ENCODE measurements around the gene EDAR.

EDAR gene

DNA sequence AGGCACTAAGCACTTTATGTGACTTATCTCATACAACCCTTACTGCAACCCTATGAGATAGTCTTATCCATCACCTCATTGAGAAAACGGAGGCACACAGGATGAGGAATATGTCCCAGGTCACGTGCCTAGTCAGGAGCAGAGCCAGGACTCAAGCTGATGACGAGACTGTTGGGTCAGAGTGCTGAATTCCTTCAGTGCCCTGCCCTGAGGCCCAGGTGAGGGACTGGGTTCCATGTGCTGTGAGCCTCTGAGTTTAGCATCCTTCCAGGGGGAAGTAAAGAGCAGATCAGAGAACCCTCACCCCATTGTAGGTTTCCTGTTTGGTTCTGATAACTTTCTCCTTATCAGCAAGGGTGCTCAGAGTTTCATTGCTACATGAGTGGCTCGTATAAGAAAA lies 11.7 kb upstream of the EDAR start:
- DNase-seq = no peak

DNA sequence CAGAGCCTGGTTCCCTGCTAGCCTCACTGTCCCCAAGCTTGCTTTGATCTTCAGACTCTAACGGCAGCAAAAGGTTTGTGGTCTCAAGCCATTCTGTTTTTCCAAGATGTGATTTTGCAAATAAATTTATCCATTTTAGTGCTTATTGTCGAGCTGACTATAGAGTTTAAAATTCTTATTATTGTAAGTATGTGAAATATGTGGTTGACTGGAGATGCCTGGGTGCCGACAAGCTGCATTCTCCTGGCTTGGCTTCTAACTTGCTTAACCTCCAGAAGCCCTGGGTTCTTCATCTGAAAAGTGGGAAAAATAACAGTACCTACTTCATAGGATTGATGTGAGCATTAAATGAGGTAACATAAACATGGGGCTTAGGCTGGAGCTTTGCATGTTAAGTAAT lies 9.9 kb upstream of the EDAR start:
- no peak for DNase-seq

DNA sequence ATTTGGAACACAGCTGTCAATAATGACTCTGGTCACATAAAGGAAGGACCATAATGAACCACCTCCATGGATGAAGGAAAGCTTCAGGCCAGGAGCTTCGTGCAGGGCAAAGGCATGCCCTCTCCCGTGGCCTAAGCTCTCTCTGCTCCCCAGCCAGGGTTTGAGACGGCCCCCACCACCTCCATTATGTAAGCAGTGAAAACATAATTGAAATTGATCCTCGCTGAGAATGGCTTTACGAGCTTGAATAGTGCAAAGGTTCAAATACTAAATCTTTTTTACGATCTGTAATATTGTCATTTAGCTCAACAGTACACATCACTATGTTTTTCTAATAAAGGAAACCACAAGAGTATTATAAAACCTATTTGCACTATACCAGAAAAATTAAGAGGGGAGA lies 5.2 kb upstream of the EDAR start:
- DNase-seq = no peak

DNA sequence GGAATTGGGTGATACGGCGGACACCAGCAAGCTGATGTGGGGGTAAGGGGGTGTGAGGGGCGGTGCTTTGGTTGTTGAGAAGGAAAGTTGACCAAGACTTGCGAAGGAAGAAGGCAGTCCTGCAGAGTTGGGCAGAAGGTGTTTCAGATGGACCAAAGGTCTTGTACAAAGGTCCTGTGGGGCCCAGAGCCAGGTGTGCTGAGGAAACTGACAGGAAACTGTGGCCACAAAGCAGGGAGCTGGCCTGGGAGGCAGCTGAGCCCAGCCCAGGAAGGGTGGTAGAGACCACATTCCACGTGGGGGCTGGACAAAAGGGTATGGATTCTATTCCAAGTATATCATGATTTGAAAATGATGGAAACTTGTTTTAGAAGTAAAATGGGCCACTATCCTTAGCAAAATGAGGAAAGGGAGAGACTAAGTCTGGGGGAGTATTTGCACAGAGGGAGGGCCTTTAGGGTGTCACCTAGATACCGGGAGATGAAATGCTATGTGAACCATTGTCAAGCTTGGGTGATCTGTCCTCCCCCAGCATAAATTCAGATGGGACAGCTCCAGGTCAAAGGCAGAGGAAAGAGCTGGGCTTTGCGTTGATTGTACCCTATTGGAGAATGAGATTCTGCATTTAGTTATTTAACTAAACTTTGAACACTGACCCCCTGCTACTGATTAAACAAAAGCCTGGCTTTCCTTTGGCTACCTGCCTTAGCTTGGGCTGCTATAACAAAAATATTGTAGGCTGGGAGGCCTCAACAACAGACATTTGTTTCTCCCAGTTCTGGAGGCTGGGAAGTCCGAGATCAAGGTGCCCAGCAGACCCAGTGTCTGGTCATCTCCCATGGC lies 4.3 kb upstream of the EDAR start:
- DNase-seq = no peak

DNA sequence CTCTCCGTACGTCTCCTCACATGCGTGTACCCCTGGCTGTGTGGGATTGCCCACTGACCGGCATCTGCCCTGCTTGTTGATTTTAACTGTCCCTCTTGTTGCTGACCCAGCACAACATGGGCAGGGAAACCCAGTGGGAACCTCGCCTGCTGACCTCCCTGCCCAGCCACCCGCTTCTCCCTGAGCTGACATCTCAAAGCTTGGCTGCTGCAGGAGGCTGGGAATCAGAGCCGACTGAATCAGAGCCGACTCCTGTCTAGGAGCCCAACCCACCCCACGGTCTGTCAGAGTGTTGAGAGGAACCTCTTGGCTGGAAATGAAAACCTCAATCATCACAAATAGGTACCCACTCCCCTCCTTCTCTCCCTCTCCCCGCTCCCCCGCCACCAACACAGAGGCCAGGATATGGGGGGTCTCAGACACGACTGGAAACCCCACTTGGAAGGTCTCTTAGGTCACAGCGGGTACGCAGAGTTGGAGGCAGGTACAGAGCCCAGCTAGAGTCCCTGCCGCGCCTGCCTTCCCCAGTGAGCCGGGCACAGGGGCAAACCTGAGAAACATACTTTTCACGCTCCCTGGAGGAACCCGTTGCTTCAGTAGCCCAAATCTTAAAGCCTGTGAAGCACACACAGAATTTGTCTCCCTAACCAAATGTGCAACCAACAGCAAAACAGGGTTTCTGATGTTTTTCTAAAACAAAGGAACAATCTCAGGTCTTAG lies 784 bp downstream of the EDAR start:
- no peak for DNase-seq

DNA sequence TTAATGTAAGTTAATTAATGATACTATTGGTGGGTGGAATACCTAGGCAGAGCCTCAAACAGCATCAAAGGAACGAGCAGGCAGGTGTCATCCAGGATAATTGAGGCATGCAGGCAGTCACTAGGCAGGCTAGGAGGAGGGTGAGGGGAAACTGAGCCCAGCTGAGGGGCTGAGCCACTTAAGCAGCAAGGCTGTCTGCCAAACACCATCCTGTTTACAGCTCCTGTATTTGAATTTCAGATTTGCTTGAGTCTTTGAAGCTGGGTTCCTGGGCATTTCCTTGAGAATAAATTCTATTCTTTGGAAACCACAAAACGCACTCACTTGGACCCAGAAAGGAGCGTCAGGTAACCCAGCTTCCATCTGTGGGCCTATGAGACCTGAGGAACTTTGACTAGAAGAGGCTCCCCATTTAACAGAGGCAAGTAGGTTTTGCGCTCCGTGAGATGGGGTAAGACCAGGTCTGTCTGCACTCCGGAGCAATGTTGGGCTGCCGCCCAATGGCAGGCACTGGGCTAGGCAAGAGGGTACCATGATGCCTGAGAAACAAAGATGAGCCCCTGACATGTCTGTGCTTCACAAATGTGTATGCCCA lies 2.0 kb downstream of the EDAR start:
- no peak for DNase-seq

DNA sequence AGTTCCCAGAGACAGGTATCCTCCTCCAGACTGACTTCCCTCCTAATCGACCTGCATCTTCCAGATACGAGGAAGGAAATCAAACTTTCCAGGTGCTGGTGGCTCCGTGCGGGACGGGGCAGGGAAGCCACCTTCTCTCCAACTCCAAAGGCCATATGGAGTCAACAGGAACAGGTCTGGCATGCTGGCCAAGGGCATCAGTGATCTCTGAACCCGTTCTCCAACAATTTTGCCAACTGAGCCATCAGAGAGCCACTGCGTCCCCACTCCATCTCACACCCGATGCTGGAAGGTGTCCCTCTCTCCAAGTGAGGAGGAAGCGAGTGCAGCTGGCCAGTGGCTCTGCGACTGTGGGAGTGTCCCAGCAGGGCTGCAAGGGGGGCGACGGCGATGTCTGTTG lies 5.4 kb downstream of the EDAR start:
- no peak for DNase-seq

DNA sequence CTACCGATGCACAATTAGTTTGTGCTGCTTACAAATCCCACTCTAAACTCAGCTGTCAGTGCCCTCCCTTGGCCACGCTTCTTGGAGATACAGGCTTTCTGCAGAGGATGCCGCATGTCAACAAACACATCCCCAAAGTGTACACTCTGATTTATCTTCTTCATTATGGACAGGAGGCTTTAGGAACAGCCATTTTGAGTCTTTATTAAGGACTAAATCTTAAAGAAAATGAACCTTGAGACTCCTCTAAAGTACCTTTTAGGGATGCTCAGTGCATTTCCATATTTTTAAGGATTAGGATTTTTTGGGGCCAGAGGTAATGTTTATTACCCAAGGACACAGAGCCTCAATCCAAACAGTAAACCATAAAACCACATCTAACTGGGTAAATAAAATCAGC lies 6.0 kb downstream of the EDAR start:
- DNase-seq = no peak

DNA sequence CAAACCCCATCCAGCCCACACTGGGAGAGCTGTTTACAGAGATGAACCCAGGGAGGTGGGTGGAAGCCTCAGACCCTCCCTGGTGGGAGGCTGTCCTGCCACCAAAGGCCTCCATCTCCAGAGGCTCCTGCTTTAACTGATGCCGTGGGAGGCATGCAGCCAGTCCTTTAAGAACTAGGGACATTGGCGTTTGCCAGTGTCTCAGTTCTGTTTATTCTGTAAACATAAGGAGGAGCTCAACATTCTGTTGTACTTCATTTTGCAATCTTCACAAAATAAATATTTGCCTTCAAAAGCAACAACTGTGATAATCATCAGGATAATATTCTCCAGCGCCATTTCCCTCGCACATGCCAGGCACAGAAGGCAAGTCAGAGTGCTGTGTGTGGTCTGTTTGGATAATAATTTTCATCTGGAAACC lies 6.8 kb downstream of the EDAR start:
- DNase-seq = no peak

DNA sequence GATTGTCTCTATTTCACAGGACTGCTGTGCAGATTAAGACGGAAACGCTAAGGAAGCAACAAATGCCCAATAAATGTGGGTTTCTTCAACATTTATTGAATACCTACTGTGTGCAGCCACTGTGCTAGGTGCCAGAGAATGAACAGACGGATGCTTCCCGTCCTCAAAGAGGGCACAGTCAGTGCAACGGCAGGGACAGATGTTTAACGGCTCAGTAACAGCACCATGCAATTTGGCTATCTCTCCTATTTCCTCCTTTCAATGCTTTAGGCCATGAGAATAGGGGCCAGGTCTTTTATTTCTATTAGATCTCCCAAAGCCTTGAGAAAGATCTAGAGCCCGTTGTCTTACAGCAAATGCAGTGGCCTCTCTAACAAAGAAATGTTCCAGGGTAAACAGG lies 7.2 kb downstream of the EDAR start:
- no peak for DNase-seq

DNA sequence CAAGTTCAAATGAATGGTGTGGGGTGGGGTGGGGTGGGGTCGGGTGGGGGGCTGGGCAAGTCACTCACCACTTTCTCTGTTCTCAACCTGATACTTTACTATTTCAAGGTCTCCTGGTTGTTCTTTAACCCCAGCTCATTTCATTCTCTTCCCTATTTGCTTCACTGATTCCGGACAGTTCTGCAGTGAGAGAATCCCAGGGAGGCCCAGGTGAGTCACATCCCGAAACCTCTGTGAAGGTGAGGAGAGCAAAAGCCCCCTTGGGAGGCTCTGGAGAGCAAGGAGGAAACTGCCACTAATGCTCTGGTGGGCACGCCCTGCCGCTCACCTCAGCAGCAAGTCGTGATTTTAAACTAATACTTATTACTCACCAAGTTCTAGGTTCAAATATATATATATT lies 8.9 kb downstream of the EDAR start:
- no peak for DNase-seq

DNA sequence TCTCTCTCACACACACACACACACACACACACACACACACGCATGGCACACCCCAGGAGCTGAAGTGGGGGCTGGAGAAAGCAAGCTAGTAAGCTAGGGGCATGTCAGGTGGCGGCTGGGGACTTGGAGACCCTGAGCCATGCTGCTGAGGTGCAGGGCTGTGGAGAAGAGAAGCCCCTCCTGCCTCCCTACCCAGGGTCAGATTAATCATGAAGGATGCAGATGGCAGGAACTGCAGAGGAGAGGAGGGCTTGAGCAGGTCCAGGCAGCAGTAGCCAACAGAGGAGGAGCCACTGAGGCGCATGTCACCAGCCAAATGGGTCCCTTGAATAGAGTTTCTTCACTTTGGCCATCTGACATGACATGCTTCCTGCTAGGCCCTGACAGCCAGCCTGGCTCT lies 9.6 kb downstream of the EDAR start:
- no peak for DNase-seq

DNA sequence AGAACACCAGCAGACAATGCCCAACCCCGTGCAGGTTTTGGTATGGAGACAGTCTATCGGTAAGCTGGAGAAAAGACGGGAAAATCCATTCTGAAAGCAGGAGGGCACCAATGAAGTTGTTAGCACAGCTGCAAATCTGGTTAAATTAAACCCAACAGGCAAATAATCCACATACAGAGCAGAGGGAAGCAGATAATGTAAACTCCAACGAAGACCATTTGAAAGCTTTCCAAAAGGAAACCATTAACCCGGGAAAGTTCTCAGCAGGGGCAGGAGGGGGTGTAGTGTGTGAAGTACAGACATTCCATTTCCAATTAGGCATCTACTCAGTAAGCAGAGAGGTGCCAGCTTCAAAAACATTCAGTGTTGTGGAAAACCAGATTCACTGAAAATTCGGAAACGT lies 10.3 kb downstream of the EDAR start:
- DNase-seq = no peak

DNA sequence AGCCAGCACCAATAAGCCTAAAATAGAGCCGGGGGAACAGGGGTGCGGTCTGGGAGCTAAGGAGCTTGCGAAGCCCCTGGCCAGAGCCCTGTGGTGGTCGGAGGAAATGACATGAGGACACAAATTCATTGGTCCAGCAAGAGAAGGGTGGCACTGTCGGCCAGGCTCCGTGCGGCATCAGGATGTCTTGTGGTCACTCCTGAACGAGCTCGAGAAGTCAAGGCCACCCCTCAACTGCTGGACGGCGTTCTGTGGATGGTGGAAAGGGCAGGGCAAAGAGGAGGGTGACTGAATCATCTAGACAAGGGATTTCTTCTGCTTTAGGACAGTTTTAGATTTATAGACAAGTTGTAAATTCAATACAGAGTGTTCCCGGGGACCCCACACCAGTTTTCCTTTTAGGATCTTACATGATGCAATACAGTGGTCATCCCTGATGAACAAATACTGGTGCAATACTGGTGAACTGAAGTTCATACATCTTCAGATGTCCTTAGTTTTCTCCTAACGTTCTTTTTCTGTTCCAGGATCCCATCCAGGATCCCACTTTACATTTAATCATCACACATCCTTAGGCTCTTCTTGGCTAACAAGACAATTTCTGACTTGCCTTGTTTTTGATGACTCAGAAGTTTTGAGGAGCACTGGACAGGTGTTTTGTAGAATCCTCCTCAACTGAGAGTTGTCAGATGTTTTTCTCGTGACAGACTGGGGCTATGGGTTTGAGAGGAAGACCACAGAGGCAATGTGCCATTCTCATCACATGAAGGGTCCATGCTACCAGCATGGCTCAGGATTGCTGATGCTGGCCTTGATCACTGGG lies 13.2 kb downstream of the EDAR start:
- no peak for DNase-seq

DNA sequence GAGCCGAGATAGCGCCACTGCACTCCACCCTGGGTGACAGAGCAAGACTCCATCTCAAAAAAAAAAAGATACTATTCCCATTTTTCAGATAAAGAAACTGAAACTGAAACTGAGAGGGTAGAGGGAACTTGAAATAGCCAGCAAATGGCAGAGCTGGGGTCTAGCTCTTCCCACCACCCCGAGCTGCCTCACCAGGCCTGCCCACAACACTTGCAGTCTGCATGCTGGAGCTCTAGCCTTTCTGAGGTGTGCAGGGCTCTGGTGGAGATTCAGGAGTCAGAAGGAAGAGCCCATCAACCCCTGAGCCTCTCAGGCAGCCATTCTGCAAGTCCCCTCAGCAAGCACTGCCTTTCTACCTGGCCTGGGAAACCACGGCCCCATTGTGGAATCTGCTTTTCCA lies 14.3 kb downstream of the EDAR start:
- DNase-seq = no peak

DNA sequence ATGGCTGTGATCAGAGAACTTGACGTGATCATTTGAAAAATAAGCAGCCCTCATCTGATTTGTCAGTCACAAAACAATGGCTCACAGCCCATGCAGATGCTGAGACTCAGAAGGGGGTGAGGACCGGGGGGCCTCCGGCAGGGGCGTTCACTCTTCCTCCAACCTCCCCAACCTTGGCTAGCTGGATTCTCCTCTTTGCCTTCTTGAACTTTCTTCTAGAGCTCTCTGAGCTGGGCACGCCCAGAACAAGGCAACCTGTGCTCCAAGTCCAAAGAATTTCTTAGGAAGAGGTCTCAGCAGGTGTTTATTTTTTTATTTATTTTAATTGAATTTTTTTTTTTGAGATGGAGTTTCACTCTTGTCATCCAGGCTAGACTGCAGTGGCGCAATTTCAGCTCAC lies 16.4 kb downstream of the EDAR start:
- no peak for DNase-seq

DNA sequence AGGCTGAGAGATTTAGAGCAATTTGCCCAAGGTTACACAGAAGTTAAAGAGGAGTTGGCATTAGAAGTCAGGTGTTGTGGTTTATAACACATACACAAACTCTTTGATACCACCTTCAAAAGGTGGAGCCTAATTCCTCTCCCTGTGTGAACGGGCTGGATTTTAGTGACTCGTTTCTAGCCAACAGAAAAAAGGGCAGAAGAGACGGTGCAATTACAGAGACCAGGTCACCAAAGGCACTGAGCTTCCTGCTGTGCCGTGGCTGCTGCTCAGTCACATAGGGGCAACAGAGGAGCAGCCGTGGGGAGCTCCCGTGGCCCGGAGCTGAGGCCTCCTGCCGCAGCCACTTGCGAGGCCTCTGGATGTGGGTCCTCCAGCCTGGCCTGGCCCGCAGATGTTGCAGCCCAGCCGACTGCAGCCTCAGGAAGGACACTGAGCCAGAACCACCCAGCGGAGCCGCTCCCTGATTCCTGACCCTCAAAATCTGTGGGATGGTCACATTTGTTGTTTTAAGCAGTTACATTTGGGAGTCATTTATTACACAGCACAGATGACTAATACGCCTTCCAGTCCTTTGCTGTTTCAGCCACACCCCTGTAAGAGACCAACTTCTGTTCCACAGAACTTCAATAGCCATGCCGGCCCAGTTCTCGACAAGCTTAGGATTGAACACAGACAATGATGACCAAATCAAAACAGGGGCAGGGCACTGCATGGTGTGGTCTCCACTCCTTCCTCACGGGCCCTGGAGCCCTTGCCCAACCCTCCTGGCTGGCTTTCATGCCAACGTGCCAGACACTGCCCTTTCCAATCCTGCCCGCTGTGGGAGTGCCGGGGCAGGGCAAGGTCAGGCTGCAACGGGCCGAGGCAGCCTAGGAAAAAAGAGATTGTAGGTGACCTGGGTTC lies 17.1 kb downstream of the EDAR start:
- DNase-seq = no peak

DNA sequence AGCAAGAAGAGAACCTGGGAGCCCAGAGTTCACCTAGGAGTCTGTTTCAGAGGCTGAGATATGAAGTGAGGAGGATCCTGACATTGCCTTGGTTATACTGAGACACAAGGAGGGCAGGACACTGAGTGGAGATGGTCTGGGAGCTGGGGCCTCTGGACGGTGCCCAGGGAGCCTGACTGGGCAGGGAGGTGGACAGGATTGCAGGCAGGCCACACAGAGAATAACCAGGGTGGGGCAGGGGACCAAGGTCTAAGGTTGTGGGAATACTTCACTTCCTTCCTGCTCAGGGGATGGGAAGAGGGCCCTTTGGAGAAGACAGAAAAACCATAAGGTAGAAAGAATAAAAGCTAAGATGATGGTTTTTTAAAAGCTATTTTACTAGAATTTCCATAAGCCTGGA lies 18.7 kb downstream of the EDAR start:
- no peak for DNase-seq

DNA sequence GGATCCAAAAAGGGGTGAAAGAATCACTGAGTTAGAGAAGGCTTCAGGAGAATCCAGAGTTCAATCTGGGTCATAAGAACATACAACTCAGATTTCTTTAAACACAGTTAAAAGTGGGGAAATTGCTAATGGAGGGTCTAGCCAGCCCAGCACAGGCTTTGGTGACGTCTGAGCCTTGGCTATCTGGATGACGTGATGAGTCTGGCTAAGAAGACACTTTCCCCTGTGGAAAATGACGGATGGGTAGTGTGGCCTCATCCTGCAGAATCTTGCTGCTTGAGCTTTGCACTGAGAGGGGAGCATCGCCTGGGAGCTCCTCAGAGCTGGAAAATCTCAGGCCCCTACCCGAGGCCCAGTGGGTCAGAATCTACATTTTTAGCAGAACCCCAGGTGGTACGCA lies 19.2 kb downstream of the EDAR start:
- no peak for DNase-seq

DNA sequence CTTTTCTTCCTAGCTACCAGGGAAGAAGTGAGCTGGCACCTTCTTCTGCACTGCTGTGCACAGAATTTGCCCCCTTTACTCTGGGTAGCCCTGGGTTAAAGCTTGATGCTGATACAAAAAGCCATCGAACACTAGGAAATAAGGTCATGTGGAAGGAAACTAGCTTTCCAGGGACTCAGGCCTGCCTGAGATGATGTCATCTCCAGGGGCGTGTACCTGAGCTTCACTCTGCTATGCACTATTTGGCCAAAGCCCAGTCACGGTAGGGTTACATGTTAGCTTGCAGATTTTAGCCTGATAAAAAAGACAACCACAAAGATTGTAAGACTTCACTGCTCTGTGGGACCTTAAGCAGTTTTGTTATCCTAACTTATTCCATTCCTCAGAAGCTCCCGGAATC lies 20.4 kb downstream of the EDAR start:
- DNase-seq = no peak

DNA sequence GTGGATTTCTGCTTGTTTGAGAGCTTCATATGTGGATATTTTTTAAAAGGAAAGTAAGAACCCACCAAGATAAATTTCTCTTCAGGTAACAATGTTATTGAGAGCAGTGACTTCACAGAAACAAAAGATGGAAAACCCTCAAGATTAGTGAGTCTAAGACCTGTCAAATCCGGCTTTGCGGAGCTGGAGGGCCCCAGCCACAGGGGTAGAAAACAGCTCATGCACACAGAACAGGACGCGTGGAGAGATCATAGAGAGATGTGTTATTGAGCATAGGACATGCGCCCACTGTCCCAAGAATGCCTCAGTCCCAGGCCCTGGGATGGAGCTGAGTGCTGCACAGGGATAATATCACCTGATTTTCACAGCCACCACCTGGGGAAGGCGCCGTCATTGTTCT lies 21.3 kb downstream of the EDAR start:
- DNase-seq = no peak
